K562 (cell line): ENCODE results near the gene NF2. TPM values are rescaled to one million over a fixed set of nuclear protein-coding genes. Genes with fewer than 3 reads are reported as not detected.

Experiments
- ATAC-seq: fragments of 200-7000 bp; cut with Tn5 transposase; 3 replicates; pipeline ENCODE4 v1.9.1; 2020; ENCODE audit warnings: moderate library complexity
- BruUV-seq: library from RNA; stranded (reverse); fragments of 400-500 nt; replicated peaks from 2 replicates; lab custom pipeline; 2021; lab: Mats Ljungman, UMichigan
- CTCF ChIA-PET: fragments of 300-600 bp; formaldehyde crosslinking; extraction: SDS; loops from one replicate; lab custom pipeline; 2021; ENCODE audit warnings: low intra/inter-chr PET ratio; lab: Yijun Ruan, JAX
- POLR2A ChIA-PET: fragments of 300-600, 350-650 bp; sonication (Branson Sonifier 250); formaldehyde crosslinking; extraction: SDS; loops from one replicate; lab custom pipeline; 2021; ENCODE audit warnings: antibody characterized with exemption, inconsistent platforms; lab: Yijun Ruan, JAX
- DNase-seq, 4 experiments: peaks; one replicate each; pipeline versions ENCODE4 v3.0.0 to v3.0.0-alpha.2; 2011 to 2018; ENCODE audit warnings: low spot score in 3 of 4, mixed read lengths in 3 of 4; ENCODE audit errors: extremely low read depth in 1 of 4
- FAIRE-seq: peaks from 2 replicates; lab custom pipeline; 2011; peaks lifted over from hg19 to GRCh38; lab: Jason Lieb, UNC
- H2AFZ ChIP-seq: 2 replicates; pipeline ENCODE4 v1.6.0; 2011; ENCODE audit warnings: low read depth, low read length, control low read depth, inconsistent platforms
- H3K27ac ChIP-seq: fragments of 200-600 bp; 3 replicates; pipeline ENCODE4 v1.8.0; 2011; ENCODE audit warnings: low read depth, mild to moderate bottlenecking, control low read depth, inconsistent platforms, low read length, moderate library complexity, mixed read lengths; ENCODE audit errors: extremely low read depth
- H3K27me3 ChIP-seq, 2 experiments: fragments of 300-600 bp in 1 of 2; 2 replicates in 1 of 2; 3 replicates in 1 of 2; pipeline versions ENCODE4 v1.6.0 to v1.8.0; 2011; ENCODE audit warnings: inconsistent platforms in 2 of 2, low read length in 2 of 2, mild to moderate bottlenecking in 1 of 2, mixed read lengths in 1 of 2, moderate library complexity in 1 of 2; ENCODE audit not compliant: control insufficient read depth in 2 of 2, insufficient read depth in 2 of 2
- H3K36me3 ChIP-seq: fragments of 300-600 bp; 3 replicates; pipeline ENCODE4 v1.8.0; 2011; ENCODE audit warnings: mild to moderate bottlenecking, low read length, inconsistent platforms; ENCODE audit not compliant: control insufficient read depth, insufficient read depth
- H3K4me1 ChIP-seq, 2 experiments: fragments of 200-600 bp in 1 of 2; replicated peaks in 1 of 2; 2 replicates in 1 of 2; 3 replicates in 1 of 2; pipeline versions ENCODE4 v1.5.1 to v1.8.0; 2011; ENCODE audit warnings: inconsistent platforms in 2 of 2, low read length in 2 of 2, mild to moderate bottlenecking in 1 of 2, mixed read lengths in 1 of 2, moderate library complexity in 1 of 2; ENCODE audit not compliant: control insufficient read depth in 2 of 2, insufficient read depth in 2 of 2
- H3K4me2 ChIP-seq: 2 replicates; pipeline ENCODE4 v1.6.1; 2011; ENCODE audit warnings: low read length, control low read depth, inconsistent platforms, mixed read lengths; ENCODE audit not compliant: insufficient read depth
- H3K4me3 ChIP-seq: fragments of 200-600 bp; sonication (generic), shearing (Covaris generic); 2 replicates; pipeline ENCODE4 v1.5.1; 2016; ENCODE audit warnings: control low read depth, inconsistent platforms
- H3K79me2 ChIP-seq: fragments of 200-600 bp; 3 replicates; pipeline ENCODE4 v1.8.0; 2011; ENCODE audit warnings: low read length, inconsistent platforms; ENCODE audit not compliant: control insufficient read depth, insufficient read depth
- H3K9ac ChIP-seq, 2 experiments: 2 replicates each; pipeline versions ENCODE4 v1.6.0 to v1.6.1; 2011; ENCODE audit warnings: low read depth in 2 of 2, low read length in 2 of 2, control low read depth in 1 of 2, inconsistent platforms in 1 of 2, mild to moderate bottlenecking in 1 of 2, mixed read lengths in 1 of 2; ENCODE audit not compliant: insufficient read depth in 1 of 2
- H3K9me1 ChIP-seq: one replicate; pipeline ENCODE4 v1.6.0; 2011; ENCODE audit warnings: inconsistent platforms, mild to moderate bottlenecking, low read length, moderate library complexity; ENCODE audit not compliant: control insufficient read depth, insufficient read depth
- H3K9me3 ChIP-seq: replicated peaks from 2 replicates; pipeline ENCODE4 v1.5.1; 2011; ENCODE audit warnings: low read depth, low read length, inconsistent platforms; ENCODE audit not compliant: control insufficient read depth, insufficient read depth
- H4K20me1 ChIP-seq: replicated peaks from 2 replicates; pipeline ENCODE4 v1.6.1; 2011; ENCODE audit warnings: low read length, inconsistent platforms, mixed read lengths; ENCODE audit not compliant: control insufficient read depth, insufficient read depth
- CTBP1 ChIP-seq: fragments of 450-650 bp; IDR thresholded peaks from 2 replicates; pipeline ENCODE4 v1.6.1; 2016; ENCODE audit warnings: borderline replicate concordance
- ETV6 ChIP-seq, 3 experiments: fragments of 150-350 bp in 1 of 3; sonication (generic) in 1 of 3; formaldehyde crosslinking in 1 of 3; IDR thresholded peaks; 2 replicates each; pipeline versions ENCODE4 v1.6.1 to v1.8.0; 2014 to 2022; ENCODE audit warnings: borderline replicate concordance in 2 of 3, low read depth in 2 of 3, antibody characterized with exemption in 1 of 3, low read length in 1 of 3, mild to moderate bottlenecking in 1 of 3, missing genetic modification reagents in 1 of 3
- IRF2 ChIP-seq: sonication (generic); formaldehyde crosslinking; IDR thresholded peaks from 2 replicates; pipeline ENCODE4 v1.8.1; 2022; ENCODE audit warnings: mild to moderate bottlenecking, missing genetic modification reagents
- LARP7 ChIP-seq: fragments of 450-650 bp; IDR thresholded peaks from 2 replicates; pipeline ENCODE4 v1.6.1; 2016
- MCM3 ChIP-seq: fragments of 450-650 bp; IDR thresholded peaks from 2 replicates; pipeline ENCODE4 v1.6.1; 2016
- NCOR1 ChIP-seq: fragments of 450-650 bp; IDR thresholded peaks from 2 replicates; pipeline ENCODE4 v1.6.1; 2016; ENCODE audit warnings: mild to moderate bottlenecking, moderate library complexity
- SRSF9 ChIP-seq: fragments of 200-400 bp; formaldehyde crosslinking; IDR thresholded peaks from 2 replicates; pipeline ENCODE4 v1.6.1; 2017; ENCODE audit warnings: low read depth, low read length, borderline replicate concordance
- TCF7L2 ChIP-seq: fragments of 150-350 bp; IDR thresholded peaks from 2 replicates; pipeline ENCODE4 v1.6.1; 2016; ENCODE audit warnings: low read depth, mild to moderate bottlenecking, low read length, moderate library complexity
- ZNF263 ChIP-seq: sonication (generic); formaldehyde crosslinking; IDR thresholded peaks from 2 replicates; pipeline ENCODE4 v1.8.0; 2022; ENCODE audit warnings: mild to moderate bottlenecking, missing genetic modification reagents, borderline replicate concordance
- ZNF324 ChIP-seq: fragments of 250-450 bp; sonication (Bioruptor Pico); IDR thresholded peaks from 2 replicates; pipeline ENCODE4 v1.4.0; 2020; ENCODE audit warnings: mild to moderate bottlenecking
- ZNF764 ChIP-seq: fragments of 250-450 bp; sonication (Bioruptor Pico); IDR thresholded peaks from 2 replicates; pipeline ENCODE4 v1.4.0; 2020; ENCODE audit warnings: low read depth, mild to moderate bottlenecking, moderate library complexity
- WGBS: fragments of 100-300 bp; shearing (Covaris generic); methylation state at CpG from one replicate; pipeline ENCODE4 v1.1.6; 2016; ENCODE audit warnings: low coverage, mixed read lengths; ENCODE audit not compliant: insufficient coverage; ENCODE audit errors: missing lambda C conversion rate; 5-methylcytosine and 5-hydroxymethylcytosine counted together
- in situ Hi-C: fragments of 300-500 bp; cut with MboI; formaldehyde crosslinking; loops from 4 replicates; pipeline ENCODE4 v1.15.0; 2018; ENCODE audit warnings: inconsistent platforms, mixed read lengths
- intact Hi-C: fragments of 100-400 bp; cut with micrococcal nuclease; formaldehyde crosslinking; loops from 2 replicates; pipeline ENCODE4 v1.14.2; 2022
- polyA plus RNA-seq, 8 experiments: library from polyadenylated mRNA; depleted of rRNA in 4 of 8; stranded (reverse) in 5 of 8; unstranded in 3 of 8; fragments of >200 nt; fragmentation: Nextera tagmentation in 2 of 8; fragmentation: Illumina TruSeq in 1 of 8; extraction: Ambion mirVana in 2 of 8; extraction: Trizol in 1 of 8; gene quantifications; 2 replicates each; pipeline versions ENCODE4 v1.2.1 to v1.2.3, GENCODE V29; 2011 to 2014; ENCODE audit warnings: inconsistent platforms in 1 of 8, missing spikeins in 1 of 8
- total RNA-seq, 7 experiments: library from RNA; depleted of rRNA in 6 of 7; stranded (reverse); fragments of >200 nt in 6 of 7; fragmentation: Illumina TruSeq in 2 of 7; extraction: Trizol in 2 of 7; gene quantifications; 2 replicates each; pipeline versions ENCODE4 v1.2.1 to v1.2.3, GENCODE V29; 2011 to 2021; ENCODE audit warnings: low replicate concordance in 1 of 7
- TF ChIP-seq, protein P1 (sequence below): sonication (generic); formaldehyde crosslinking; IDR thresholded peaks from 2 replicates; pipeline ENCODE4 v1.8.0; 2022; ENCODE audit warnings: missing genetic modification reagents, mild to moderate bottlenecking, borderline replicate concordance

NF2 gene
- total and polyA plus RNA-seq, 9 of the 15 experiments (the other 6 are each of a cell fraction or from before 2014, with no cell fraction given), result 2.2 to 32.5 (median 15.2) TPM

DNA sequence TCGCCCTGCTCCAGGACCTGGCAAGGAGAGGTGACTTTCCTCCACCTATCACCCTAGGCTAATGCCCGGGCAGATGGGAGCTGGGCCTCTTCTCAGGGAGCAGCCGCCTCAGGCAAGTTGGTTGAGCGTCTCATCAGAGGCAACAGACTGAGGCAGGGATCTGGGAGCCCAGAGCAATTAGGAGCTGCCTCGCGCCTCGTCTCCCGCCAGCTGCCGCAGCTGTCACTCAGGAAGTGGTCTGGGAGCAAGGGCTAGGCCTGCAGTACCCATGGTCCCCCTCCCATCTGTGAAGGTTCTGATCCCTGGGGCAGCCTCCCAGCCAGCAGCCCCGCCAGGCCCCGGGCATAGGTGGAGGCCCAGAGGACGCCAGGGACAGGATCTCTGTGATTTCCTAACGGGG, 111.8 kb downstream of the NF2 start:
- BruUV-seq, result no TSS peak
- H4K20me1 ChIP-seq, result peaks cover 16% of the 10 kb centered on the region; the same call in 1 of the 2 replicates
- H3K79me2 ChIP-seq, result no peaks in the 10 kb centered on the region
- H3K4me2 ChIP-seq, result no peak overlapping the region
- in situ Hi-C loops (no loop called here), intact Hi-C loops (no loop called here)
- H3K4me1 ChIP-seq, result peaks cover 0 to 10% of the 10 kb centered on the region in 2 experiments; a peak in 2 of 5 replicates
- no peak overlapping the region for H3K4me3 ChIP-seq
- H3K9me3 ChIP-seq, result no peaks in the 10 kb centered on the region
- no peak for DNase-seq
- H3K36me3 ChIP-seq, result no peaks in the 10 kb centered on the region
- peaks cover 0 to 63% of the 10 kb centered on the region in 2 experiments; a peak in 3 of 5 replicates for H3K27me3 ChIP-seq
- no peak for ATAC-seq
- no peak overlapping the region for H3K27ac ChIP-seq
- TF ChIP-seq CTBP1 (no peak), TCF7L2 (no peak), ETV6 (IDR thresholded peaks at IDR 0.05; ENCODE audit: borderline replicate concordance in 1 of 2, low read depth in 2 of 2, low read length in 1 of 2) (no peak), ETV6 (CRISPR knock-in tag; IDR thresholded peaks at IDR 0.05; ENCODE audit: borderline replicate concordance) (no peak), ZNF263 (CRISPR knock-in tag) (no peak)
- no peak overlapping the region for H2AFZ ChIP-seq
- no peak for FAIRE-seq
- peaks cover 5% of the 10 kb centered on the region for H3K9me1 ChIP-seq
- no peak overlapping the region for H3K9ac ChIP-seq
- ChIA-PET CTCF (no interaction called here), POLR2A (interaction anchor here (0.6 kb wide), 2 partner anchors 9 to 332 kb away, joined by 3 to 4 read pairs; no protein-coding TSS in a partner anchor)
- WGBS, result 0% methylated on average over 6 of the region's 13 CpGs

DNA sequence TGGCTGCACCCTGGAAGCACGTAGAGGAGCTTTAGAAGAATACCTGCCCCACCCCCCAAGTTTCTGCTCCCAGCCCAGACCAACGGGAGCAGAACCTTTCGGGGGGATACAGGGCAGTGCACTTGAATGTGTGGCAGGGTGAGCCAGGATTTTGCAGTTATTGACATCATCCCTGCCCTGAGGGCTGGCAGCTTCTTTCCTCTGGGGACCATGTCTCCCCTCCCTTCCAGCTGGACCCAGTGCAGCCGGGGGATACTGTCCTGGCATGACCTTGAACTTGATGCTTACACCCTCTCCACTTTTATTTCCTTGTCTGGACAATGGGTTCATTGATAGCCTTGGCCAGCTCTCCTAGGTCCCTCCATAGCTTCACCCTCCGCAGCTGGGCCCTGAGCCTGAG, 112.3 kb downstream of the NF2 start:
- DNase-seq, result no peak
- no peak overlapping the region for H3K4me3 ChIP-seq
- no peaks in the 10 kb centered on the region for H3K36me3 ChIP-seq
- POLR2A ChIA-PET, result interaction anchor here (0.6 kb wide), 1 partner anchor 331 kb away, joined by 3 read pairs; no protein-coding TSS in a partner anchor
- TF ChIP-seq IRF2 (no peak), ZNF764 (CRISPR knock-in tag) (no peak), SRSF9 (no peak), LARP7 (no peak), NCOR1 (no peak), ZNF324 (CRISPR knock-in tag) (no peak), MCM3 (no peak)
- TF ChIP-seq, protein P1, sequence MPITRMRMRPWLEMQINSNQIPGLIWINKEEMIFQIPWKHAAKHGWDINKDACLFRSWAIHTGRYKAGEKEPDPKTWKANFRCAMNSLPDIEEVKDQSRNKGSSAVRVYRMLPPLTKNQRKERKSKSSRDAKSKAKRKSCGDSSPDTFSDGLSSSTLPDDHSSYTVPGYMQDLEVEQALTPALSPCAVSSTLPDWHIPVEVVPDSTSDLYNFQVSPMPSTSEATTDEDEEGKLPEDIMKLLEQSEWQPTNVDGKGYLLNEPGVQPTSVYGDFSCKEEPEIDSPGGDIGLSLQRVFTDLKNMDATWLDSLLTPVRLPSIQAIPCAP, result no peak
- TF ChIP-seq, all 486 proteins: peak for 0
- Histone ChIP-seq H3K27ac (no peak overlapping the region), H2AFZ (no peak overlapping the region), H3K27me3 (peaks cover 0 to 60% of the 10 kb centered on the region in 2 experiments; a peak in 2 of 5 replicates), H3K4me2 (no peak overlapping the region), H4K20me1 (peaks cover 16% of the 10 kb centered on the region; the same call in 1 of the 2 replicates), H3K4me1 (peaks cover 0 to 12% of the 10 kb centered on the region in 2 experiments; a peak in 2 of 5 replicates), H3K79me2 (no peaks in the 10 kb centered on the region), H3K9ac (no peak overlapping the region), H3K9me1 (peaks cover 5% of the 10 kb centered on the region), H3K9me3 (no peaks in the 10 kb centered on the region)
- CTCF ChIA-PET, result no interaction called here
- in situ Hi-C loops (no loop called here), intact Hi-C loops (no loop called here)
- BruUV-seq, result no TSS peak
- WGBS, result 0% methylated on average over 5 of the region's 5 CpGs
- FAIRE-seq (no peak), ATAC-seq (no peak)
